Thoracic aorta (tissue), 2 donors: Measurements from ENCODE around the gene ZNF697. TPM values are rescaled to one million over a fixed set of nuclear protein-coding genes. Genes with fewer than 3 reads are reported as not detected.

Experiments
- ATAC-seq: fragments of 150-250 bp; one replicate; pipeline ENCODE4 v1.8.0; 2017; ENCODE audit warnings: low read depth; ENCODE audit not compliant: insufficient number of reproducible peaks, low FRiP score
- DNase-seq: peaks from one replicate; pipeline ENCODE4 v3.0.0-alpha.2; 2020; ENCODE audit warnings: low spot score
- H3K27ac ChIP-seq, 2 donors: fragments of 200-600 bp; sonication (generic); 1 replicate in 1 of 2; 2 replicates in 1 of 2; pipeline ENCODE4 v1.5.1; 2016; ENCODE audit warnings: mild to moderate bottlenecking in 2 of 2, moderate library complexity in 2 of 2
- H3K27me3 ChIP-seq: fragments of 200-600 bp; sonication (generic); replicated peaks from 2 replicates; pipeline ENCODE4 v1.6.0; 2016; ENCODE audit warnings: mild to moderate bottlenecking; ENCODE audit not compliant: insufficient read depth
- H3K36me3 ChIP-seq: fragments of 200-600 bp; sonication (generic); one replicate; pipeline ENCODE4 v1.5.1; 2016
- H3K4me1 ChIP-seq, 2 donors: fragments of 200-600 bp; sonication (generic); 1 replicate in 1 of 2; 2 replicates in 1 of 2; pipeline versions ENCODE4 v1.5.1 to v1.6.0; 2016; ENCODE audit warnings: low read depth in 2 of 2, mild to moderate bottlenecking in 1 of 2; ENCODE audit not compliant: control insufficient read depth in 1 of 2
- H3K4me3 ChIP-seq: fragments of 200-600 bp; sonication (generic); 2 replicates; pipeline ENCODE4 v1.5.1; 2016; ENCODE audit warnings: mild to moderate bottlenecking
- H3K9me3 ChIP-seq: fragments of 200-600 bp; sonication (generic); 2 replicates; pipeline ENCODE4 v1.5.1; 2016
- CTCF ChIP-seq: fragments of 200-600 bp; sonication (generic); IDR thresholded peaks from one replicate; pipeline ENCODE4 v1.5.1; 2019; ENCODE audit warnings: antibody characterized with exemption
- total RNA-seq, 2 donors: library from RNA; depleted of rRNA; stranded (reverse); fragments of >200 nt; gene quantifications; one replicate each; pipeline versions ENCODE4 v1.1.0 to v1.2.3, GENCODE V29; 2016

Gene ZNF697
- total RNA-seq, 2 donors from 2014 or later = 0.95 to 4.1 TPM

GRCh38 chr1:119687434-119688079, 39.5 kb upstream of the ZNF697 start:
- Histone ChIP-seq H3K9me3 (no peaks in the 10 kb centered on the region), H3K36me3 (no peaks in the 10 kb centered on the region), H3K27ac (no peak overlapping the region), H3K27me3 (no peaks in the 10 kb centered on the region), H3K4me1 (no peaks in the 10 kb centered on the region), H3K4me3 (no peak overlapping the region)
- no peak for ATAC-seq
- DNase-seq = no peak
- no peak for TF ChIP-seq CTCF

GRCh38 chr1:119686661-119687060, 38.6 kb upstream of the ZNF697 start:
- ATAC-seq (no peak), DNase-seq (no peak)
- no peaks in the 10 kb centered on the region for H3K4me1 ChIP-seq
- no peak overlapping the region for H3K27ac ChIP-seq
- no peak for TF ChIP-seq CTCF
- no peaks in the 10 kb centered on the region for H3K36me3 ChIP-seq
- no peak overlapping the region for H3K4me3 ChIP-seq
- no peaks in the 10 kb centered on the region for H3K9me3 ChIP-seq
- H3K27me3 ChIP-seq = no peaks in the 10 kb centered on the region

GRCh38 chr1:119683893-119684292, 35.8 kb upstream of the ZNF697 start:
- Histone ChIP-seq H3K27ac (no peak overlapping the region), H3K4me3 (no peak overlapping the region), H3K27me3 (no peaks in the 10 kb centered on the region), H3K9me3 (no peaks in the 10 kb centered on the region), H3K4me1 (no peaks in the 10 kb centered on the region), H3K36me3 (no peaks in the 10 kb centered on the region)
- TF ChIP-seq CTCF = no peak
- DNase-seq (no peak), ATAC-seq (no peak)

GRCh38 chr1:119682141-119682540, 34.1 kb upstream of the ZNF697 start:
- Histone ChIP-seq H3K27me3 (no peaks in the 10 kb centered on the region), H3K9me3 (no peaks in the 10 kb centered on the region), H3K4me3 (no peak overlapping the region), H3K36me3 (no peaks in the 10 kb centered on the region), H3K27ac (no peak overlapping the region), H3K4me1 (no peaks in the 10 kb centered on the region)
- TF ChIP-seq CTCF = no peak
- DNase-seq = no peak
- no peak for ATAC-seq

- Histone ChIP-seq H3K36me3 (no peaks in the 10 kb centered on the region), H3K4me3 (no peak overlapping the region), H3K27me3 (no peaks in the 10 kb centered on the region), H3K9me3 (no peaks in the 10 kb centered on the region), H3K27ac (no peak overlapping the region), H3K4me1 (no peaks in the 10 kb centered on the region)
- DNase-seq = no peak
- TF ChIP-seq CTCF = no peak
- no peak for ATAC-seq
Measured at GRCh38 chr1:119681560-119681959, 33.5 kb upstream of the ZNF697 start.
